ENCODE data around the gene TRIM44.

TRIM44 gene

GRCh38 chr11:35675901-35676610, 13.5 kb downstream of the TRIM44 start:
- H3K36me3 ChIP-seq (ENCODE audit: insufficient read depth, insufficient read length, low read length): no peaks in the 10 kb centered on the region
- no peaks in the 10 kb centered on the region for H3K27me3 ChIP-seq (ENCODE audit: insufficient read depth, insufficient read length)
- H3K4me3 ChIP-seq (ENCODE audit: insufficient read length, low read depth): no peak overlapping the region
- no peaks in the 10 kb centered on the region for H3K9me3 ChIP-seq (ENCODE audit: insufficient read depth, low read length)
- no peaks in the 10 kb centered on the region for H3K4me1 ChIP-seq (ENCODE audit: insufficient read depth, insufficient read length)
- TF ChIP-seq YY1 (IDR thresholded peaks at IDR 0.05; ENCODE audit: insufficient read depth, insufficient read length) (no peak), SUZ12 (IDR thresholded peaks at IDR 0.05; ENCODE audit: extremely low read depth, insufficient read depth, insufficient read length) (no peak), ZNF274 (IDR thresholded peaks at IDR 0.05; ENCODE audit: low read depth, low read length) (no peak)
- DNase-seq (ENCODE audit: low read depth, low spot score): no peak
- no peak overlapping the region for H3K9ac ChIP-seq (ENCODE audit: insufficient read length, low read depth)

- Histone ChIP-seq H3K27me3 (ENCODE audit: insufficient read depth, insufficient read length) (no peaks in the 10 kb centered on the region), H3K4me3 (ENCODE audit: insufficient read length, low read depth) (no peak overlapping the region), H3K36me3 (ENCODE audit: insufficient read depth, insufficient read length, low read length) (no peaks in the 10 kb centered on the region), H3K4me1 (ENCODE audit: insufficient read depth, insufficient read length) (no peaks in the 10 kb centered on the region), H3K9me3 (ENCODE audit: insufficient read depth, low read length) (no peaks in the 10 kb centered on the region), H3K9ac (ENCODE audit: insufficient read length, low read depth) (no peak overlapping the region)
- no peak for TF ChIP-seq ZNF274 (IDR thresholded peaks at IDR 0.05; ENCODE audit: low read depth, low read length)
- TF ChIP-seq YY1 (IDR thresholded peaks at IDR 0.05; ENCODE audit: insufficient read depth, insufficient read length): no peak
- no peak for TF ChIP-seq SUZ12 (IDR thresholded peaks at IDR 0.05; ENCODE audit: extremely low read depth, insufficient read depth, insufficient read length)
- DNase-seq (ENCODE audit: low read depth, low spot score): no peak
Observed at GRCh38 chr11:35676611-35676965, 14.0 kb downstream of the TRIM44 start.

- Histone ChIP-seq H3K9ac (ENCODE audit: insufficient read length, low read depth) (no peak overlapping the region), H3K9me3 (ENCODE audit: insufficient read depth, low read length) (no peaks in the 10 kb centered on the region), H3K36me3 (ENCODE audit: insufficient read depth, insufficient read length, low read length) (no peaks in the 10 kb centered on the region), H3K27me3 (ENCODE audit: insufficient read depth, insufficient read length) (no peaks in the 10 kb centered on the region), H3K4me3 (ENCODE audit: insufficient read length, low read depth) (no peak overlapping the region), H3K4me1 (ENCODE audit: insufficient read depth, insufficient read length) (peaks cover 2% of the 10 kb centered on the region)
- no peak for DNase-seq (ENCODE audit: low read depth, low spot score)
- TF ChIP-seq YY1 (IDR thresholded peaks at IDR 0.05; ENCODE audit: insufficient read depth, insufficient read length): no peak
- no peak for TF ChIP-seq SUZ12 (IDR thresholded peaks at IDR 0.05; ENCODE audit: extremely low read depth, insufficient read depth, insufficient read length)
- TF ChIP-seq ZNF274 (IDR thresholded peaks at IDR 0.05; ENCODE audit: low read depth, low read length): no peak
Observed at GRCh38 chr11:35677904-35678303, 15.3 kb downstream of the TRIM44 start.

- TF ChIP-seq YY1 (IDR thresholded peaks at IDR 0.05; ENCODE audit: insufficient read depth, insufficient read length) (no peak), SUZ12 (IDR thresholded peaks at IDR 0.05; ENCODE audit: extremely low read depth, insufficient read depth, insufficient read length) (no peak), ZNF274 (IDR thresholded peaks at IDR 0.05; ENCODE audit: low read depth, low read length) (no peak)
- Histone ChIP-seq H3K27me3 (ENCODE audit: insufficient read depth, insufficient read length) (no peaks in the 10 kb centered on the region), H3K9me3 (ENCODE audit: insufficient read depth, low read length) (no peaks in the 10 kb centered on the region), H3K4me1 (ENCODE audit: insufficient read depth, insufficient read length) (peaks cover 2% of the 10 kb centered on the region), H3K9ac (ENCODE audit: insufficient read length, low read depth) (no peak overlapping the region), H3K36me3 (ENCODE audit: insufficient read depth, insufficient read length, low read length) (no peaks in the 10 kb centered on the region), H3K4me3 (ENCODE audit: insufficient read length, low read depth) (no peak overlapping the region)
- no peak for DNase-seq (ENCODE audit: low read depth, low spot score)
Observed at GRCh38 chr11:35678471-35678870, 15.9 kb downstream of the TRIM44 start.

- H3K9me3 ChIP-seq (ENCODE audit: insufficient read depth, low read length): no peaks in the 10 kb centered on the region
Observed at GRCh38 chr11:35678975-35679374, 16.4 kb downstream of the TRIM44 start.

GRCh38 chr11:35680506-35680905, 17.9 kb downstream of the TRIM44 start:
- DNase-seq (ENCODE audit: low read depth, low spot score): no peak
- Histone ChIP-seq H3K4me1 (ENCODE audit: insufficient read depth, insufficient read length) (peaks cover 2% of the 10 kb centered on the region), H3K4me3 (ENCODE audit: insufficient read length, low read depth) (no peak overlapping the region), H3K27me3 (ENCODE audit: insufficient read depth, insufficient read length) (no peaks in the 10 kb centered on the region), H3K9ac (ENCODE audit: insufficient read length, low read depth) (no peak overlapping the region), H3K36me3 (ENCODE audit: insufficient read depth, insufficient read length, low read length) (peaks cover 8% of the 10 kb centered on the region), H3K9me3 (ENCODE audit: insufficient read depth, low read length) (no peaks in the 10 kb centered on the region)
- TF ChIP-seq ZNF274 (IDR thresholded peaks at IDR 0.05; ENCODE audit: low read depth, low read length): no peak
- TF ChIP-seq SUZ12 (IDR thresholded peaks at IDR 0.05; ENCODE audit: extremely low read depth, insufficient read depth, insufficient read length): no peak
- TF ChIP-seq YY1 (IDR thresholded peaks at IDR 0.05; ENCODE audit: insufficient read depth, insufficient read length): no peak

More at GRCh38 chr11:35678975-35679374, 16.4 kb downstream of the TRIM44 start:
- Histone ChIP-seq H3K4me1 (ENCODE audit: insufficient read depth, insufficient read length) (peaks cover 2% of the 10 kb centered on the region), H3K9ac (ENCODE audit: insufficient read length, low read depth) (no peak overlapping the region), H3K4me3 (ENCODE audit: insufficient read length, low read depth) (no peak overlapping the region), H3K27me3 (ENCODE audit: insufficient read depth, insufficient read length) (no peaks in the 10 kb centered on the region), H3K36me3 (ENCODE audit: insufficient read depth, insufficient read length, low read length) (no peaks in the 10 kb centered on the region)
- TF ChIP-seq ZNF274 (IDR thresholded peaks at IDR 0.05; ENCODE audit: low read depth, low read length): no peak
- TF ChIP-seq YY1 (IDR thresholded peaks at IDR 0.05; ENCODE audit: insufficient read depth, insufficient read length): no peak
- TF ChIP-seq SUZ12 (IDR thresholded peaks at IDR 0.05; ENCODE audit: extremely low read depth, insufficient read depth, insufficient read length): no peak
- no peak for DNase-seq (ENCODE audit: low read depth, low spot score)

- Histone ChIP-seq H3K9me3 (ENCODE audit: insufficient read depth, low read length) (no peaks in the 10 kb centered on the region), H3K9ac (ENCODE audit: insufficient read length, low read depth) (no peak overlapping the region), H3K4me3 (ENCODE audit: insufficient read length, low read depth) (no peak overlapping the region), H3K4me1 (ENCODE audit: insufficient read depth, insufficient read length) (peaks cover 2% of the 10 kb centered on the region), H3K27me3 (ENCODE audit: insufficient read depth, insufficient read length) (no peaks in the 10 kb centered on the region), H3K36me3 (ENCODE audit: insufficient read depth, insufficient read length, low read length) (peaks cover 14% of the 10 kb centered on the region)
- no peak for DNase-seq (ENCODE audit: low read depth, low spot score)
- TF ChIP-seq YY1 (IDR thresholded peaks at IDR 0.05; ENCODE audit: insufficient read depth, insufficient read length): no peak
- no peak for TF ChIP-seq ZNF274 (IDR thresholded peaks at IDR 0.05; ENCODE audit: low read depth, low read length)
- no peak for TF ChIP-seq SUZ12 (IDR thresholded peaks at IDR 0.05; ENCODE audit: extremely low read depth, insufficient read depth, insufficient read length)
Observed at GRCh38 chr11:35681163-35681767, 18.7 kb downstream of the TRIM44 start.

Data from NT2/D1 (cell line).